ENCODE measurements around the gene MGRN1.

MGRN1 gene

GRCh38 chr16:4679156-4679849 is 54.7 kb downstream of the MGRN1 start:
- TF ChIP-seq CTCF (conservative IDR thresholded peaks at IDR 0.05; ENCODE audit: low read length), result no peak
- DNase-seq (ENCODE audit: low read depth), result no peak
- no peak overlapping the region for H3K4me3 ChIP-seq (ENCODE audit: low read length)

- H3K4me3 ChIP-seq (ENCODE audit: low read length), result no peak overlapping the region
- DNase-seq (ENCODE audit: low read depth), result no peak
- TF ChIP-seq CTCF (conservative IDR thresholded peaks at IDR 0.05; ENCODE audit: low read length), result no peak
Observed at GRCh38 chr16:4679850-4680636, 55.4 kb downstream of the MGRN1 start.

- DNase-seq (ENCODE audit: low read depth), result no peak
- no peak for TF ChIP-seq CTCF (conservative IDR thresholded peaks at IDR 0.05; ENCODE audit: low read length)
- H3K4me3 ChIP-seq (ENCODE audit: low read length), result no peak overlapping the region
Observed at GRCh38 chr16:4680673-4681470, 56.2 kb downstream of the MGRN1 start.

GRCh38 chr16:4681471-4682083 is 57.0 kb downstream of the MGRN1 start:
- no peak for TF ChIP-seq CTCF (conservative IDR thresholded peaks at IDR 0.05; ENCODE audit: low read length)
- no peak overlapping the region for H3K4me3 ChIP-seq (ENCODE audit: low read length)

GRCh38 chr16:4682084-4682591 is 57.5 kb downstream of the MGRN1 start:
- no peak for TF ChIP-seq CTCF (conservative IDR thresholded peaks at IDR 0.05; ENCODE audit: low read length)
- no peak for DNase-seq (ENCODE audit: low read depth)
- no peak overlapping the region for H3K4me3 ChIP-seq (ENCODE audit: low read length)

More at GRCh38 chr16:4681471-4682083, 57.0 kb downstream of the MGRN1 start:
- DNase-seq (ENCODE audit: low read depth), result no peak

- TF ChIP-seq CTCF (conservative IDR thresholded peaks at IDR 0.05; ENCODE audit: low read length), result no peak
- H3K4me3 ChIP-seq (ENCODE audit: low read length), result no peak overlapping the region
- no peak for DNase-seq (ENCODE audit: low read depth)
Observed at GRCh38 chr16:4682616-4683254, 58.1 kb downstream of the MGRN1 start.

All from AG10803 (cell line).